ENCODE data around the gene OBP2B. TPM values are rescaled to one million over a fixed set of nuclear protein-coding genes. Genes with fewer than 3 reads are reported as not detected.
A peak's percentile ranks its signal among the peaks of the same experiment; 100 is the strongest.

The OBP2B gene
- total RNA-seq, 1 experiment from 2014 or later = not detected

GRCh38 chr9:133164191-133164590 lies 44.9 kb downstream of the OBP2B start:
- Histone ChIP-seq H3K27me3 (ENCODE audit: control insufficient read depth, insufficient read depth, low read length) (peaks cover 15% of the 10 kb centered on the region), H3K4me3 (ENCODE audit: insufficient read depth, low read depth, low read length) (peak overlapping the region; percentile 64), H3K36me3 (replicated peaks; ENCODE audit: control insufficient read depth, insufficient read depth, low read length) (peaks cover 7% of the 10 kb centered on the region)
- DNase-seq = no peak

GRCh38 chr9:133163504-133164172 lies 45.4 kb downstream of the OBP2B start, which contains the start of gene GBGT1:
TSS of gene GBGT1 (minus strand) at chr9:133163914. CDS start at chr9:133162412, 1,502 bp downstream.
- DNase-seq = peak; percentile 98
- H3K27me3 ChIP-seq (ENCODE audit: control insufficient read depth, insufficient read depth, low read length) = peaks cover 15% of the 10 kb centered on the region
- peaks cover 7% of the 10 kb centered on the region for H3K36me3 ChIP-seq (replicated peaks; ENCODE audit: control insufficient read depth, insufficient read depth, low read length)
- peak within 1 kb of the TSS; percentile 64 for H3K4me3 ChIP-seq (ENCODE audit: insufficient read depth, low read depth, low read length)

GRCh38 chr9:133162861-133163503 lies 46.1 kb downstream of the OBP2B start:
- DNase-seq = peak; percentile 83
- Histone ChIP-seq H3K27me3 (ENCODE audit: control insufficient read depth, insufficient read depth, low read length) (peaks cover 15% of the 10 kb centered on the region), H3K4me3 (ENCODE audit: insufficient read depth, low read depth, low read length) (peak overlapping the region; percentile 64), H3K36me3 (replicated peaks; ENCODE audit: control insufficient read depth, insufficient read depth, low read length) (peaks cover 7% of the 10 kb centered on the region)

- no peak overlapping the region for H3K4me3 ChIP-seq (ENCODE audit: insufficient read depth, low read depth, low read length)
- DNase-seq = peak; percentile 29
- peaks cover 7% of the 10 kb centered on the region for H3K36me3 ChIP-seq (replicated peaks; ENCODE audit: control insufficient read depth, insufficient read depth, low read length)
- peaks cover 15% of the 10 kb centered on the region for H3K27me3 ChIP-seq (ENCODE audit: control insufficient read depth, insufficient read depth, low read length)
Observed at GRCh38 chr9:133161547-133161950, 47.5 kb downstream of the OBP2B start.

GRCh38 chr9:133160742-133161546 lies 48.1 kb downstream of the OBP2B start:
- peak; percentile 87 for DNase-seq
- Histone ChIP-seq H3K27me3 (ENCODE audit: control insufficient read depth, insufficient read depth, low read length) (peaks cover 15% of the 10 kb centered on the region), H3K4me3 (ENCODE audit: insufficient read depth, low read depth, low read length) (no peak overlapping the region), H3K36me3 (replicated peaks; ENCODE audit: control insufficient read depth, insufficient read depth, low read length) (peaks cover 7% of the 10 kb centered on the region)

- Histone ChIP-seq H3K36me3 (replicated peaks; ENCODE audit: control insufficient read depth, insufficient read depth, low read length) (peaks cover 14% of the 10 kb centered on the region), H3K4me3 (ENCODE audit: insufficient read depth, low read depth, low read length) (no peak overlapping the region), H3K27me3 (ENCODE audit: control insufficient read depth, insufficient read depth, low read length) (peaks cover 11% of the 10 kb centered on the region)
- DNase-seq = no peak
Observed at GRCh38 chr9:133158695-133159094, 50.4 kb downstream of the OBP2B start.

Other genes with a start within 250 kb of the OBP2B start
- 0.52 TPM in 1 of 2 replicates, not detected in the other for gene GFI1B, start 230.6 kb downstream of the OBP2B start, total RNA-seq (2014; rRNA removed; shearing (Covaris generic))
- gene GTF3C5, start 178.3 kb downstream of the OBP2B start, total RNA-seq (2014; rRNA removed; shearing (Covaris generic)) = 131 and 133 TPM in 2 replicates
- 0.87 and 1.7 TPM in 2 replicates for gene CEL, start 147.3 kb downstream of the OBP2B start, total RNA-seq (2014; rRNA removed; shearing (Covaris generic))
- gene RALGDS, start 88.0 kb downstream of the OBP2B start, total RNA-seq (2014; rRNA removed; shearing (Covaris generic)) = 24.4 and 24.6 TPM in 2 replicates
- 6.8 and 7.5 TPM in 2 replicates for gene GBGT1, start 45.3 kb downstream of the OBP2B start, total RNA-seq (2014; rRNA removed; shearing (Covaris generic))
- 0.63 TPM in 1 of 2 replicates, not detected in the other for gene ABO, start 66.0 kb upstream of the OBP2B start, total RNA-seq (2014; rRNA removed; shearing (Covaris generic))
- gene SURF6, start 126.9 kb upstream of the OBP2B start, total RNA-seq (2014; rRNA removed; shearing (Covaris generic)) = 42.0 and 45.2 TPM in 2 replicates
- gene MED22, start 138.9 kb upstream of the OBP2B start, total RNA-seq (2014; rRNA removed; shearing (Covaris generic)) = 61.0 and 64.6 TPM in 2 replicates
- gene RPL7A, start 139.0 kb upstream of the OBP2B start, total RNA-seq (2014; rRNA removed; shearing (Covaris generic)) = 2,813 and 2,948 TPM in 2 replicates
- 30.6 and 31.8 TPM in 2 replicates for gene SURF1, start 147.2 kb upstream of the OBP2B start, total RNA-seq (2014; rRNA removed; shearing (Covaris generic))
- gene SURF2, start 147.3 kb upstream of the OBP2B start, total RNA-seq (2014; rRNA removed; shearing (Covaris generic)) = 25.8 and 28.1 TPM in 2 replicates
- gene SURF4, start 166.8 kb upstream of the OBP2B start, total RNA-seq (2014; rRNA removed; shearing (Covaris generic)) = 174 and 181 TPM in 2 replicates
- 0.17 and 0.41 TPM in 2 replicates for gene STKLD1, start 167.1 kb upstream of the OBP2B start, total RNA-seq (2014; rRNA removed; shearing (Covaris generic))
- 28.5 and 33.5 TPM in 2 replicates for gene REXO4, start 208.8 kb upstream of the OBP2B start, total RNA-seq (2014; rRNA removed; shearing (Covaris generic))
- gene ADAMTS13, start 213.1 kb upstream of the OBP2B start, total RNA-seq (2014; rRNA removed; shearing (Covaris generic)) = 2.8 and 5.5 TPM in 2 replicates

Measured in H7 (cell line).